Stomach smooth muscle (tissue), 2 donors: ENCODE data around the gene CYP46A1.

Experiments used
- H3K27ac ChIP-seq: one replicate; pipeline ENCODE4 v1.7.0; 2013; ENCODE audit warnings: mild to moderate bottlenecking, low read length, inconsistent platforms
- H3K27me3 ChIP-seq, 2 donors: one replicate each; pipeline ENCODE4 v1.7.0; 2013; ENCODE audit warnings: low read length in 2 of 2; ENCODE audit not compliant: insufficient read depth in 2 of 2, control insufficient read depth in 1 of 2
- H3K36me3 ChIP-seq, 2 donors: one replicate each; pipeline ENCODE4 v1.7.0; 2013; ENCODE audit warnings: low read length in 2 of 2; ENCODE audit not compliant: control insufficient read depth in 2 of 2, insufficient read depth in 2 of 2
- H3K4me1 ChIP-seq: one replicate; pipeline ENCODE4 v1.7.0; 2013; ENCODE audit warnings: low read length; ENCODE audit not compliant: control insufficient read depth, insufficient read depth
- H3K4me3 ChIP-seq, 2 donors: one replicate each; pipeline ENCODE4 v1.7.0; 2013; ENCODE audit warnings: low read length in 2 of 2
- H3K9ac ChIP-seq, 2 donors: one replicate each; pipeline ENCODE4 v1.7.0; 2013; ENCODE audit warnings: low read length in 2 of 2, mild to moderate bottlenecking in 1 of 2
- H3K9me3 ChIP-seq, 2 donors: one replicate each; pipeline ENCODE4 v1.7.0; 2013; ENCODE audit warnings: low read length in 2 of 2; ENCODE audit not compliant: control insufficient read depth in 2 of 2
- donor health status: healthy.
- donor health status: Pancreatic carcinoma.

Gene CYP46A1

DNA sequence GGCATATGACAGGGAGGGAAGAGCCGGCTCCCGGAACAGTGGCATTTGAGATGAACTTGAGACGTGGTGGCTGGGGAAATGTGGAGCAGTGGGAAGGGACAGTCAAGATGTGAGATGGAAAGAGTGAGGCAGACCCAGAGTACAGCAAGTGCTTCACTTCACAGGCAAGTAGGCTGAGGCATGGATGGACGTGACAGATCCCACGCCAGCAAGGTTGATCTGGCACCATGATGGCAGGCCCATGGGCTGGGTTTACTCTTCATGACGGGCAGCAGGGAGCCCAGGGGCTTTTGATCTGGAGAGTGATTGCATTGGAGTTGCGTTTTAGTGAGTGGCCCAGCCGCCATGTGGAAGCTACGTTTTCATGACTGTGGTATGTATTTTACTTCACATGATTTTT is 91.3 kb downstream of the CYP46A1 start:
- Histone ChIP-seq H3K27me3 (no peaks in the 10 kb centered on the region), H3K9me3 (peaks cover 0 to 3% of the 10 kb centered on the region in 2 donors), H3K9ac (peak overlapping the region; percentile 55 to 68), H3K4me3 (peak overlapping the region; percentile 4 to 55), H3K27ac (peak overlapping the region; percentile 95), H3K4me1 (peaks cover 38% of the 10 kb centered on the region), H3K36me3 (no peaks in the 10 kb centered on the region)
